Epithelial cell of proximal tubule (primary cell): ENCODE measurements around the gene RPRD2. TPM values are rescaled to one million over a fixed set of nuclear protein-coding genes. Genes with fewer than 3 reads are reported as not detected.
"Not testable (repeated sequence)": the region's sequence is repeated elsewhere in the genome, so short reads cannot be mapped to it uniquely, and the experiment has no call there.

Experiments used
- DNase-seq: peaks from one replicate; pipeline ENCODE4 v3.0.0-alpha.2; 2011; ENCODE audit warnings: low read depth
- H3K4me3 ChIP-seq: 2 replicates; pipeline ENCODE4 v1.5.1; 2011; ENCODE audit warnings: low read depth, mild to moderate bottlenecking, low read length
- total RNA-seq: library from RNA; depleted of rRNA; stranded (reverse); fragments of >200 nt; gene quantifications from 2 replicates; pipeline ENCODE4 v1.2.3, GENCODE V29; 2015
- TF ChIP-seq, protein P1 (sequence below): conservative IDR thresholded peaks from 2 replicates; pipeline ENCODE4 v1.5.1; 2012; ENCODE audit warnings: low read depth, mild to moderate bottlenecking, low read length

Gene RPRD2
- 8.1 and 8.6 TPM in 2 replicates for total RNA-seq

DNA sequence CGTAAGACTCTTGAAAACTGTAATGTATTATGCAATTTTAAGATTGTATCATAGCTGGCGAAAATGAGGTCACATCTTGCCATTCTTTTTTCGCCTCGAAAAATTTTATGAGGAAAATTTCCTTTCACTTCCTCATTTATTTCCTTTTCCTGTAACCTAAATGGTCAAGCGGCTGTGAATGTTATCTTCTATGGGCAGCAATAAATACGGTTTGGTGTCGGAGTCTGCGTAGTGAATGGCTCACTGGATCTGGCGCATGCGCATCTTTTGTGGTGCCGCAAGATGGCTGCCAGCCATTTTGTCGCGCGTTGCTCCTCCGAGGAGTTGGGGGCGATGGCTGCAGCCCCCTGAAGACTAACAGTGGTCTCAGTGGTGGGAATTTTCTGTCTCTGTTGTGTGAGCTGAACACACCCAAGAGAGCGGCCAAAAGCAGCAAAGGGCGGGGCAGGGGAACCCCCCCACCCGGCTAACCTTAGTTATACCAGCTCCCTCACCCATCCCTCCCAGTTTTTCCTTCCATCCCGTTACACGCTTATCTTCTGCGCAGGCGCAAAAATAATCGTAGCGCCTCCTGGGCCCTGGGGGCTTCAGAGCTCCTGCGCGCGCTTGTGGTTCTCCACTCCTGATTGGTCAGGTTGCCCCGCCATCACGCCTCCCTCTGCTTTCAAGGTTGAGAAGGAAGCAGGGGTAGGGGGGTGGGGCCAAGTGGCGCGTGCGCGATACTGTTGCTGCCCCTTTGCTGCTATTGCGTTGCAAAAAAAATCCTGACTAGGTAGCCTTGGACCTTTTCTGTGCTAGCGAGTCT, at the start of gene RPRD2:
Gene RPRD2 (plus strand): TSS at position 722 of the 805 bp plus-strand sequence. CDS start 568 bp downstream, outside the sequence.
- DNase-seq, result peak; percentile 86
- peak within 1 kb of the TSS; percentile 60 for H3K4me3 ChIP-seq
- TF ChIP-seq, protein P1, sequence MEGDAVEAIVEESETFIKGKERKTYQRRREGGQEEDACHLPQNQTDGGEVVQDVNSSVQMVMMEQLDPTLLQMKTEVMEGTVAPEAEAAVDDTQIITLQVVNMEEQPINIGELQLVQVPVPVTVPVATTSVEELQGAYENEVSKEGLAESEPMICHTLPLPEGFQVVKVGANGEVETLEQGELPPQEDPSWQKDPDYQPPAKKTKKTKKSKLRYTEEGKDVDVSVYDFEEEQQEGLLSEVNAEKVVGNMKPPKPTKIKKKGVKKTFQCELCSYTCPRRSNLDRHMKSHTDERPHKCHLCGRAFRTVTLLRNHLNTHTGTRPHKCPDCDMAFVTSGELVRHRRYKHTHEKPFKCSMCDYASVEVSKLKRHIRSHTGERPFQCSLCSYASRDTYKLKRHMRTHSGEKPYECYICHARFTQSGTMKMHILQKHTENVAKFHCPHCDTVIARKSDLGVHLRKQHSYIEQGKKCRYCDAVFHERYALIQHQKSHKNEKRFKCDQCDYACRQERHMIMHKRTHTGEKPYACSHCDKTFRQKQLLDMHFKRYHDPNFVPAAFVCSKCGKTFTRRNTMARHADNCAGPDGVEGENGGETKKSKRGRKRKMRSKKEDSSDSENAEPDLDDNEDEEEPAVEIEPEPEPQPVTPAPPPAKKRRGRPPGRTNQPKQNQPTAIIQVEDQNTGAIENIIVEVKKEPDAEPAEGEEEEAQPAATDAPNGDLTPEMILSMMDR, result no peak

DNA sequence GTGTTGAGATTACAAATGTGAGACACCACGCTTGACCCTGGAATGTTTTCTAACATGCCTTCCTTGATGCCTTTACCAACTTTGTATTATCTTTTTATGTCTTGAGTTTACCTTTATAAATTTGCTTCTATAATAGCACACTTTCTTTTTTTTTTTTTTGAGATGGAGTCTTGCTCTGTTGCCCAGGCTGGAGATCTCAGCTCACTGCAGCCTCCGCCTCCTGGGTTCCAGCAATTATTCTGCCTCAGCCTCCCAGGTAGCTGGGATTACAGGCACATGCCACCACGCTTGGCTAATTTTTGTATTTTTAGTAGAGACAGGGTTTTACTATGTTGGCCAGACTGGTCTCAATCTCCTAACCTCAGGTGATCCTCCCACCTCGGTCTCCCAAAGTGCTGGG, 49.3 kb upstream of the RPRD2 start:
- H3K4me3 ChIP-seq, DNase-seq: not testable (repeated sequence)

DNA sequence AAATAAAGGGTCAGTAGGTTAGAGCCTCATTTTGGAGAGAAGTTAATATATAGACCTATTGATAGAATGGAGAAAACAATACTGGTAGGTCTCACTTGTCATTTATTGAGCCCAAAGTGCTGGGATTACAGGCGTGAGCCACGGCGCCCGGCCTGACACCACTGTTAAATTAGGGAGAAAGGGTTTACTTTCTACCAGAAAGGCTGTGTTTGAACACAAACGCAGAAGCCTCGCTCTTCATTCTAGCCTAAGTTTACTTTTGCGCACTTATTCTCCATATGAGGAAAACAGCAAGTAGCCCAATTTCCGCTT, 43.3 kb upstream of the RPRD2 start:
- no peak for DNase-seq
- H3K4me3 ChIP-seq, result peak overlapping the region; percentile 84
- TF ChIP-seq, protein P1, result no peak

DNA sequence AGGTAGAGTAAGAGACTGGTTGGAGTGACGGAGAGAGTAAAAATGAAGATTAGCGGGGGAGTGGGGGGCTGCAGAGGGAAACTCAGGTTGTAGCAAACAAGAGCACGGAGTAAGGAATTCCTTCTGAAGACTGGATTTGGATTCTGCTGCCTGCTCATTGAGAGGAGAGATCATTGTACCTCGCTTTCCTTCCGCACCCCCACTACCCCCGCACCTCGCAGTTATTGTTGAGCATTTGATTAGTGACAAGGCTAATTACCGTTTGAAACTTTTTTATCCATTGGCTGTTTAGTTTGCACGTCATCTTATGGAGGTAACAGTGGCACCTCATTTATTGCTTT, 42.2 kb upstream of the RPRD2 start:
- DNase-seq, result no peak
- TF ChIP-seq, protein P1, result no peak
- peak overlapping the region; percentile 84 for H3K4me3 ChIP-seq

DNA sequence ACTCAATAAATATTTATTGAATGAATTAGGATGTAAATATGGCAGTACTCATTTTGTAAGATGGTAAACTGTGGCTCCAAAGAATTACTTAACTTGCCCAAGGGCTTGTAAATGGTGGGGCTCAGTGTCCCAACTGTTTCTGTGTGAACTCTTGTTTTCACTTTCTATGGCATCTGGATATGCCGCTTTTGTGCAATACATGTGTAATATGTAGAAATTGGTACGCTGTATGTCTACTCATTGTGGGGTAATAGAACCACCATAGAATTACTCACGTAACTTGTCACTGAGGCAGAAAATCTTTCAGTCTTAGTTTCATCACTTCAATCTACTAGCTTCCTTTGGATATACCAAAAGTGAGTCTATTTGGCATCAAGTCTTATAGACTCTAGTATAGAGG, 41.6 kb upstream of the RPRD2 start:
- H3K4me3 ChIP-seq, result peak overlapping the region; percentile 84
- no peak for DNase-seq
- TF ChIP-seq, protein P1, result no peak

DNA sequence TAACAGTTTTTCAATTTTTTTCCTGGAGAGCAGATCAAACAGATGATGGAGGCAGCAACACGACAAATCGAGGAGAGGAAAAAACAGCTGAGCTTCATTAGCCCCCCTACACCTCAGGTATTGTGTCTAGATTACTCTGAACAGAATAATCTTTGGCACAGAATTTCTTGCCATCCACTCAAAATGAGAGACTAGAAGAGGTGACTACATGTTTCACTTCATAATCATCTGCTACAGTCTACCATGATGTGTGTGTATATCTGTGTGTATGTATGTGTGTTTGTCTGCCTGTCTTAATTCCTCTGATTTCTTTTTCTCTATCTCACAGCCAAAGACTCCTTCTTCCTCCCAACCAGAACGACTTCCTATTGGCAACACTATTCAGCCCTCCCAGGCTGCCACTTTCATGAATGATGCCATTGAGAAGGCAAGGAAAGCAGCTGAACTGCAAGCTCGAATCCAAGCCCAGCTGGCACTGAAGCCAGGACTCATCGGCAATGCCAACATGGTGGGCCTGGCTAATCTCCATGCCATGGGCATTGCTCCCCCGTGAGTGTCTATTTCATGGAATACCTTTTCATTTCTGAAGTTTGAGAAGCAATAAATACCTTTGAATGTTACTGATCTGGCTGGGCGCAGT, 31.2 kb upstream of the RPRD2 start:
- TF ChIP-seq, protein P1, result no peak
- H3K4me3 ChIP-seq, result no peak overlapping the region
- DNase-seq, result no peak

DNA sequence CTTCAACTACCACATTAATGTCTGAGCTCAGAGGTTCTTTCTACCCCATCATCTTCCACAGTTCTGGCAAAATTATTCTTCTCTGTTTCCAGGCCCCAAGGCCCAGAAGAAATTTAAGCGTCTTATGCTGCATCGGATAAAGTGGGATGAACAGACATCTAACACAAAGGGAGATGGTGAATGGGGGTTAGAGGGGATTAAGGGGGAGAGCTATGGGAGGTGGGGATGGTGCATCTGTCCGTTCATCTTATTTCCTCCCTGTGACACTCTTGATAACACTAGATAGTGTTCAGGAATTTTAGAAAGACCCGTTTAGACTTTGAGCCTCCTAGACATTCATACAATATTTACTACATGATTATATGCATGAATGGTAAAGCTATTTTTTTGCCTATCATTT, 17.6 kb upstream of the RPRD2 start:
- DNase-seq, result no peak
- TF ChIP-seq, protein P1, result no peak
- no peak overlapping the region for H3K4me3 ChIP-seq
